ENCODE data around the gene ABLIM1.

Gene ABLIM1

DNA sequence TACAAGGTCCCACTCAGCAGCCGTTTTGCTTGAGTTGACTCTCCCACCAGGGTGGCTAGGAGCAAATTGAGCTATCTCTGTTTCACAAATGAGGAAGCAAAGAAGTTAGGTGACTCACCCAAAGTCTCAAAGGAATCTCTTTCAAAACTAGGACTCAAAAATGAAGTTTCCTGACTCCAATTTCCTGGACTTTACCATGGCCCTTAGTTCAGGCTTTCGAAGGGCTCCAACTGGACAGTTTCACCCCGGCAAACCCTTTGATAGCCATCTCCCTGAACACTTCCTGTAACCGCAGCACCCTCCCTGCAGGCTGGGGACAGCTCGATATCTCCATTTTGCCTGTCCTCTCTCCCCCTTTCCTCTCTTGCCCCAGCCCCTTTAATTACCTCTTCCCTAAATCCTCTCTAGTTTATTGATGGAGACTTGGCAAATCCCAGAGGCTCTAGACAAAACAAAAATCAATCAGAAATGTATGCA is 249.1 kb downstream of the ABLIM1 start:
- DNase-seq (ENCODE audit: low read depth in 3 of 3), result no peak

DNA sequence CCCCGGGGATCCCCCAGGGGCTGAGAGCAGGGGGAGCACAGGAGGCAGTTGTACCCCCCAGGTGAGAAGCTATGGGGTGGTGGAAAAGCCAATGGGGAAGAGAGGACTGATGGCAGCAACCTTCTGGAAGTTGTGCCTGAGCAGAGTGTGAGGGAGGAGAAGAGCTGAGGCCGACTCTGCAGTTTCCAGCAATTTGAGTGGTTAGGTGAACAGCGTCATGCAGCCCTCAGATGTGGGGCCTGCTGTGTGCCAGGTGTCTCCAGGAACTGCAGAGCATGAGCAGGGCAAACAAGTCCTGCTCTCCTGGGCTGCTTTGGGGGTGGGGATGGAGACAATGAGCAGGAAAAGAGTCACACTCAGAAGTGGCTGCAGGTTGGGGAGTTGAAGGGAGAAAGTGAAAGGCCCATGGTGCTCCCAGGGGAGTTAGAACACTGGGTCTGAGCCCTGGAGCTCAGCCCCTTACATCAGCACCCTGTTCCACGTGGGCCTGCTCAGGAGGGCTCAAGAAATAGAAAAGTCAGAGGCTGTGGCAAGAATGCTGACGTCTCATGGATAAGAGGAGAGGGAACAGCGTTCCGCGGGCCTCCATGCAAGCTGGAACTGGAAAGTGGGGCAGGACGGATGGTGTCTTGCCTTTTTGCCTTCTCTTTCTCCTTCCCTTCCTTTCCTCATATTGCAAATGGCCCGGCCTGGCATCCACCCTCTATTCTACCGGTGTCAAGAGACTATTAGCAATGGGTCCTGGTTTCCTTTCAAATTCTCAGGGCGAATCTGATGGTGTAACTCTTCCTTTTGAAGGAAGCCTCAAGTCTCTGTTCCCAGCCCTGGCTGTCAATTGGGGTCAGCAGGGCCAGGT is 249.7 kb downstream of the ABLIM1 start:
- DNase-seq (ENCODE audit: low read depth in 3 of 3), result no peak

GRCh38 chr10:114406455-114406854 is 251.6 kb downstream of the ABLIM1 start:
- DNase-seq (ENCODE audit: low read depth in 3 of 3), result no peak

DNA sequence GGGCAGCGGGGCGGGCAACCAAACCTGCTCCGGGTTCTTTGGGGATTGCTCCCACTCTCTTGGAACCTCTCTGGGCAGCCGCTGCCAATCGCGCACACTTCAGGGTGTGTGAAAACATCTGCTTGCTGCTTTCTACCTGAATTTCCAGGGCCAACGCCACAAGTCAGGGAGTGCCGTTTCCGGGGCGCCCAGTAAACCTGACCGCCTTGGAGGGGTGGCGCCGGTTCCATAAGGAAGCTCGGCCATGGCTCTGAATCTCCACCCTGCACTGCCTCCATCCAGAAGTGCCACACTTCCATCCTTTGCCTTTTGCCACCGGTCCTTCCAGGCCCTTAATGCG is 253.1 kb downstream of the ABLIM1 start:
- DNase-seq (ENCODE audit: low read depth in 3 of 3), result no peak

GRCh38 chr10:114404171-114405010 is 253.7 kb downstream of the ABLIM1 start, which contains the start of gene AFAP1L2:
Gene AFAP1L2 (minus strand): TSS chr10:114404502. CDS start chr10:114404455, 47 bp downstream.
- DNase-seq (ENCODE audit: low read depth in 3 of 3), result no peak

DNA sequence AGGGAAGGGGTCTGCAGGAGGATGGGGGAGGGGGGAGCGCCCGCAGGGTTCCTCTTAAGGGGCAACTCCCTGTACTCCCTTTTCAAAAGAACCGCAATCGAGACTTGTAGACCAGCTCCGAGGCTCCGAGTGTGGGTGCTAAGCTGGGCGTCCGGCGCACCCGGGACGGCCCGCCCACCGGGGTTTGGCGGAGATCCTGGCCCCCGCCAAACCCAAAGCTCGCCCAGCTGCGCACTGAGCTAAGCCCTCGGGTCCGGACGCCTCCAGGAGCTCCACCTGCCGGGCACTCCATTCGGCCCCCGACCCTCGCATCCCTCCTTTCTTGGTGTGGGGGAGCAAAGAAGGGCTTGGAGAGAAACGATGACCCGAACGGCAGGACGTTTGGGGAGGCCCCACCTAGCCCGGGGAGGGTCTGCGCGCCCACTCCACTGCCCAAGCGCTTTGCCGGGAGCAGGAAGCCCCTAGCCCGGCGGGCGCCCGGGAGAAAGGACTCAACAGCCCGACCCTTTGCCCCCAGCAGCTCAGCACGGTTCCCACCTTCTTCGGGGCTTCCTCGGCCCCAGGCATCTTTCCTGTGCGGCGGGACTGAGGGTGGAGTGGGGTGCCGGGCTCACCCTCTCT is 254.4 kb downstream of the ABLIM1 start:
- no peak for DNase-seq (ENCODE audit: low read depth in 3 of 3)

GRCh38 chr10:114402871-114403540 is 255.1 kb downstream of the ABLIM1 start:
- DNase-seq (ENCODE audit: low read depth in 3 of 3), result no peak

- DNase-seq (ENCODE audit: low read depth in 3 of 3), result no peak
These were observed 255.8 kb downstream of the ABLIM1 start for GRCh38 chr10:114402233-114402632.

GRCh38 chr10:114401195-114401791 is 256.8 kb downstream of the ABLIM1 start:
- DNase-seq (ENCODE audit: low read depth in 3 of 3), result no peak

DNA sequence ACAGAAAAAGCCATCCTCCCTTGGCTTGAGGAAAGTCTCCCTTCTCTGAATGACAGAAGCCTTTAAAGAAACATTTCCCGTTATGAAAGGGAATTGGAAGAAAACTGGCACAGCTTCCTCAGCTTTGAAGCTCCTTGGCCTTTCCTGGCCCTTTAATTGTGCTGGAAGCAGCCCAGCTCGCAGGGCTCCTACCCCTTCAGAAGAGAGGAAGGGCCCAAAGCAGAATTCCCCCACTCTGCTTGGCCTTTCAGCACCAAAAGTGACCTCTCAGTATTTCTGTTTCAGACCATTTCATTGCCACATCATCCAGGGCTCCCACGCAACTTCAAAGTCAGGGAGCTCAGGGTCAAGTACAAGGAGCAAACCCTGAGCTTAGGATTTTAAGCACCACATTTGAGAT is 258.0 kb downstream of the ABLIM1 start:
- no peak for DNase-seq (ENCODE audit: low read depth in 3 of 3)

- no peak for DNase-seq (ENCODE audit: low read depth in 3 of 3)
These were observed 258.5 kb downstream of the ABLIM1 start for GRCh38 chr10:114399576-114399975.

DNA sequence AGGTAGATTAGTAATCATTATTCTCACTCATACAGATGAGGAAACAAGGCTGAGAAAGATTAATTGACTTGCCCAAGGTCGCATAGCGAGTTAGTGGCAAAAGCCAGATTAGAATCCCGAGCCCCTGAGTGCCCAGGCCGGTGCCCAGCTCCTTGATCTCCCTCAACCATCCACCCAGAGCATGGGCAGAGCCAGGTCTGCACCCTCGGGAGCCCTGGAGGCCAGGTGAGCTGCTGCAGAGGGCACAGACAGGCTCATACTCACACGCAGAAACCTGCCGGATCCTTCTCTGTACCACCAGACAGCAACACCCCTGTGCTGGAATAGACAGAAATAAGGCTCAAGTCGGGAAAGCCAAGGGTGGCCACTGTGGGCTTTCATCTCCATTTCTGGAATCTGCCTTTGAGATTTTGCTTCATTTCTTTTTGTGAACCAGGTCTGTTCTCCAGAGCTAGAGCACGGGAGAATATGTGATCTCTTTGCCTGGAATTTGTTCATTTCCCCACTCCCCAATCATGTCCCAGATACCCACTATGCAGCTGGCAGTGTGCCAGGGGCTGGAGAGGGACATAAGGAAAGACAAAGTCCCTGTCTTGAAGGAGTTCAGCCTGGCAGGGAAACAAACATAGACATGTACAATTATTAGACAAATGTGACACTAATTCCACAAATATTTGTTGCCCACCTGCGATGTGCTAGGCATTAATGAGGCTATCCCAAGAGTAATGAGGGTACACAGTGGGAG is 259.3 kb downstream of the ABLIM1 start:
- no peak for DNase-seq (ENCODE audit: low read depth in 3 of 3)

DNA sequence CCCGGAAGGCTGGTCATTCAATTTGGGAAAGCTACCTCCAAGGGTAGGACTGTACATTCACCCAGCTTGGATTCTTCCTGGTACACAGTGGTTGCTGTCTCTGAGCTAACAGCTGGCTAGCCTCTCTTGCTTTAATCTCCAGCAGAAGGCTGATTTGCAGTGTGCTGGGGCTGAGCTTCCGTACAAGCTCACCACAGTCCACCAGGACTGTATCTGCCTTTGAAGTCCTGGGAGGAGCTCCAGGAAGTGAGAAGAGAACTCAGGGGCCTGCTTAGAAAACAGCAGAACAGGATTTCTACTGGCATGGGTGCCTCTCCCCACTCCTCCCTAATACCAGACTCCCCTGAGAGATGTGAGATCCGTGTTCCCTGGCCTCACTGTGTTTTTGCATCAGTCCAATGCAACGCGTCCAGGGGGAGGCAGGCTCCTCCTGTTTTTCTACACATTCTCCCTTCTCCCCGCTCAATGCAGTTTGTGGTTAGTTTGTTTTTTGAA is 260.4 kb downstream of the ABLIM1 start:
- no peak for DNase-seq (ENCODE audit: low read depth in 3 of 3)

DNA sequence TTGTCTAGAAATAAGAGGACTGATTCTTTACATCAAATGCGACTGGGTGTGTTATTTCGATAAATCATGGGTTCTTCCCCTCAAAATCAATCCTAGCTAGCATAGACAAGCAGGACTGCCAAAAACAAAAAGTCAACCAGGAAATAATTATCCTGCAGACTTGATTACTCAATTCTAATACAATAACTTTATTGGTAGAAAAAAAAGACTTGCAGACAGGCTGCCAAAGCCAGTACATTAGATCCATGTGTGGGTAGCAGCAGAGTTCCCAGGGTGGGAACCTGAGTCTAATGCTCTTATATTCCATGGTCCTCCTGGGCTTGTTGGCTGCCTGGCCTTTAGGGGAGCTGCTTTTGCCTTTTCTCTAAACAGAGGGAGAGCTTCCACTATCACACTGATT is 261.6 kb downstream of the ABLIM1 start:
- no peak for DNase-seq (ENCODE audit: low read depth in 3 of 3)

DNA sequence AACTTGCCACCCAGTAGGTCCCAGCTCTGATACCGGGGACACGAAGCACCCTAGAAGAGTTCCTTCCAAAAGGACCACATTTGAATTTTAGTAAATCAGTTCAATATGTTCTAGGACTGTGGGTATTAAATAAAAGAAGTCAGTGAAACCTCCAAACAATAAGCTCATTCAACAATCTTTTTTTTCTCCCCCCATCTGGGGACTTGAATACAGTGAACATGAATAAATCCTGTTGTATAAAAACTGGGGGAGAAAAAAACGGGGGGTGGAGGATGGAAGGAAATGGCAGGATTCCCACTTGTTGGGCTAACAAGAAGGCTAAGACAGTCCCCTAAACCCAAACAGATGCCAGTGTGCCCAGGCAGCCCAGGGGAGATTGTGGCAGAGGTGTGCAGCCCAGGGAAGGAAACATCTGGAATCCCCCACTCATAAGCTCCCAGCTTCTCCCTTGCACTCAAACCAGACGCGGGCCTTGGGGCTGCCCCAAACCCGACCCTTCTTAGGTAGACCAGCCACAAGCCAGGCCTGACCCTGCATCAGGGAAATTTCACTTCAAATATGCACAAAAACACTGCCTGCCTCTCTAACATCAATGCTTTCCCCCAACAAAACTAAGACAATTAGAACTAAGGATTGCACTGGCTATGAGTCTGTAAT is 262.6 kb downstream of the ABLIM1 start:
- DNase-seq (ENCODE audit: low read depth in 3 of 3), result no peak

- no peak for DNase-seq (ENCODE audit: low read depth in 3 of 3)
These were observed 263.5 kb downstream of the ABLIM1 start for GRCh38 chr10:114394531-114394930.

DNA sequence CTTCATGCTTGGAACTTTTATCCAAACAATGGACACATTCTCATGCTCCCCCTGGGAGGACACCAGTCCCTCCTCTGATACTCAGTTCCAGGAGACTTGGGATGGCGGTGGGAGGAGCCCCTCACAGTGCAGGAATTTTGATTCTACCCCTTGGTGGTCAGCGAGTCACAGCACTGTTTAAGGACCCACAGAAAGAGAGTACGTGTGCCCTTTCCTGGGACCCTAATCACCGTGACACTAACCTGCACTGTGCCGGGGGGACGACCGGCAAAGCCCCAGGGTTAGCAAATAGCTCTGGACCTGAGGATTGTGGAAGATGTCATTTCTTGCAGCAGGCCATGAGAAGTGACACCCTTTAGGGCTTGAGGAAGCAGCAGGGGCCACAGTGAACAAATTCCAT is 264.2 kb downstream of the ABLIM1 start:
- DNase-seq (ENCODE audit: low read depth in 3 of 3), result no peak

- DNase-seq (ENCODE audit: low read depth in 3 of 3), result no peak
These were observed 264.6 kb downstream of the ABLIM1 start for GRCh38 chr10:114393482-114393881.

DNA sequence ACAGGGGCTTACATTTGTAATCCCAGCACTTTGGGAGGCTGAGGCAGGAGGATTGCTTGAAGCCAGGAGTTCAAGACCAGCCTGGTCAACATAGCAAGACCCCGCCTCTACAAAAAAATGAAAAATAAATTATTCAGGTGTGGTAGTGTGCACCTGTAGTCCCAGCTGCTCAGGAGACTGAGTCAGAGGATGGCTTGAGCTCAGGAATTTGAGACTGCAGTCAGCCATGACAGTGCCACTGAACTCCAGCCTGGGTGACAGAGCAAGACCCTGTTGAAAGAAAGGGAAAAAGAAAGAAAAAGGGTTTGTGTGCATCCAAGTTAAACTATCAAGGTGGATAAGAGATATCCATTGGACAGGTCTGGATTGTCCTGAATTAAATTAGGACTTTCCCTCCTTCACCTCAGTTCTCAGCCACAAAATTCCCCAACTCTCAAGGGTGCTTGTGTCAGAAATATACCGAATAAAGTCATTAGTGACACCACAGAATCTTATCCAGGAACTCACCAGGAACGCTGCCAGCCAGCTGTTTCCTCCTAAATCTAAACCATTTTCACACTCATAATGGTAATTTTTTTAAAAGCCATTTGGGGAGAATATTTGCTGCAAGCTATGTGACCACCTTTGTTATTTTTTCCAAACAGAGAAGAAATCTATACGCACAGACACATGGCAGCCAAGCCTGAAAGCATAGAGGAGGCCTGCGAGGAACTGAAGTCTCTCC is 265.8 kb downstream of the ABLIM1 start:
- no peak for DNase-seq (ENCODE audit: low read depth in 3 of 3)

All from stimulated activated CD4-positive, alpha-beta T cell treated with anti-CD3 and anti-CD28 coated beads, TNF-alpha, amount 100 ng/mL, for 4 hours (primary cell).